Left ventricle myocardium inferior (tissue), 1 donor: ENCODE results near the gene PSTPIP2. TPM values are rescaled to one million over a fixed set of nuclear protein-coding genes. Genes with fewer than 3 reads are reported as not detected.
"Not testable (repeated sequence)": the region's sequence is repeated elsewhere in the genome, so short reads cannot be mapped to it uniquely, and the experiment has no call there.

ENCODE experiments used
- DNase-seq: peaks from one replicate; pipeline ENCODE4 v3.0.0-alpha.2; 2020
- H3K27ac ChIP-seq: fragments of 200-600 bp; replicated peaks from 2 replicates; pipeline ENCODE4 v1.8.0; 2021
- H3K27me3 ChIP-seq: fragments of 200-600 bp; 2 replicates; pipeline ENCODE4 v1.8.0; 2021; ENCODE audit warnings: low read depth
- H3K36me3 ChIP-seq: fragments of 200-600 bp; 2 replicates; pipeline ENCODE4 v1.8.0; 2021
- H3K4me1 ChIP-seq: fragments of 200-600 bp; 2 replicates; pipeline ENCODE4 v1.8.0; 2021
- H3K4me3 ChIP-seq: fragments of 200-600 bp; 2 replicates; pipeline ENCODE4 v1.8.0; 2021; ENCODE audit warnings: mild to moderate bottlenecking, moderate library complexity
- H3K9me3 ChIP-seq: fragments of 200-600 bp; replicated peaks from 2 replicates; pipeline ENCODE4 v1.8.0; 2021
- intact Hi-C: fragments of 100-400 bp; cut with micrococcal nuclease; formaldehyde crosslinking; loops from one replicate; pipeline ENCODE4 v1.11.0; 2022
- total RNA-seq: library from RNA; stranded (reverse); fragmentation: NEBNext Ultra II Directional; extraction: Animal tissue kit (Norgen Biotek cat#: 25700); gene quantifications from one replicate; pipeline ENCODE4 v1.2.1, GENCODE V29; 2021
- TF ChIP-seq, protein P1 (sequence below): fragments of 200-600 bp; IDR thresholded peaks from 2 replicates; pipeline ENCODE4 v1.8.0; 2021; ENCODE audit warnings: antibody characterized with exemption, mild to moderate bottlenecking, borderline replicate concordance
- donor health status: DM: no; HTN: yes; CAD: no; lungs with severe emphysema.

The PSTPIP2 gene
- total RNA-seq, 1 donor from 2014 or later: 1.8 TPM

- intact Hi-C loops: no loop called here
- Histone ChIP-seq H3K9me3 (no peaks in the 10 kb centered on the region), H3K27ac (peak overlapping the region; percentile 61), H3K27me3 (no peaks in the 10 kb centered on the region), H3K36me3 (peaks cover 7% of the 10 kb centered on the region), H3K4me3 (no peak overlapping the region), H3K4me1 (peaks cover 60% of the 10 kb centered on the region)
- TF ChIP-seq, protein P1, sequence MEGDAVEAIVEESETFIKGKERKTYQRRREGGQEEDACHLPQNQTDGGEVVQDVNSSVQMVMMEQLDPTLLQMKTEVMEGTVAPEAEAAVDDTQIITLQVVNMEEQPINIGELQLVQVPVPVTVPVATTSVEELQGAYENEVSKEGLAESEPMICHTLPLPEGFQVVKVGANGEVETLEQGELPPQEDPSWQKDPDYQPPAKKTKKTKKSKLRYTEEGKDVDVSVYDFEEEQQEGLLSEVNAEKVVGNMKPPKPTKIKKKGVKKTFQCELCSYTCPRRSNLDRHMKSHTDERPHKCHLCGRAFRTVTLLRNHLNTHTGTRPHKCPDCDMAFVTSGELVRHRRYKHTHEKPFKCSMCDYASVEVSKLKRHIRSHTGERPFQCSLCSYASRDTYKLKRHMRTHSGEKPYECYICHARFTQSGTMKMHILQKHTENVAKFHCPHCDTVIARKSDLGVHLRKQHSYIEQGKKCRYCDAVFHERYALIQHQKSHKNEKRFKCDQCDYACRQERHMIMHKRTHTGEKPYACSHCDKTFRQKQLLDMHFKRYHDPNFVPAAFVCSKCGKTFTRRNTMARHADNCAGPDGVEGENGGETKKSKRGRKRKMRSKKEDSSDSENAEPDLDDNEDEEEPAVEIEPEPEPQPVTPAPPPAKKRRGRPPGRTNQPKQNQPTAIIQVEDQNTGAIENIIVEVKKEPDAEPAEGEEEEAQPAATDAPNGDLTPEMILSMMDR: no peak
- DNase-seq: no peak
Observed at GRCh38 chr18:45962461-45962860, 109.6 kb downstream of the PSTPIP2 start.

DNA sequence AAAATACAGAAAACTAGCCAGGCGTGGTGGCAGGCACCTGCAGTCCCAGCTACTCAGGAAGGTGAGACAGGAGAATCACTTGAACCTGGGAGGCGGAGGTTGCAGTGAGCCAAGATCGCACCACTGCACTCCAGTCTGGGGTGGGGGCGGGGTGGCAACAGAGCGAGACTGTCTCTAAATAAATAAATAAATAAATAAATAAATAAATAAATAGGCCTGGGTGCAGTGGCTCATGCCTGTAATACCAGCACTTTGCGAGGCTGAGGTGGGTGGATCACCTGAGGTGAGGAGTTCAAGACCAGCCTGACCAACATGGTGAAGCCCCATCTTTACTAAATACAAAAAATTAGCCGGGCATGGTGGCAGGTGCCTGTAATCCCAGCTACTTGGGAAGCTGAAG, 112.6 kb downstream of the PSTPIP2 start:
- DNase-seq, H3K27me3 ChIP-seq, H3K27ac ChIP-seq, intact Hi-C loops, H3K9me3 ChIP-seq, H3K4me3 ChIP-seq: not testable (repeated sequence)
- Histone ChIP-seq H3K4me1 (peaks cover 40% of the 10 kb centered on the region), H3K36me3 (peaks cover 14% of the 10 kb centered on the region)

GRCh38 chr18:45958730-45959129, 113.3 kb downstream of the PSTPIP2 start:
- Histone ChIP-seq H3K4me1 (peaks cover 39% of the 10 kb centered on the region), H3K27me3 (no peaks in the 10 kb centered on the region), H3K4me3 (no peak overlapping the region), H3K36me3 (peaks cover 21% of the 10 kb centered on the region), H3K9me3 (no peaks in the 10 kb centered on the region), H3K27ac (no peak overlapping the region)
- TF ChIP-seq, protein P1: no peak
- intact Hi-C loops: no loop called here
- DNase-seq: no peak

DNA sequence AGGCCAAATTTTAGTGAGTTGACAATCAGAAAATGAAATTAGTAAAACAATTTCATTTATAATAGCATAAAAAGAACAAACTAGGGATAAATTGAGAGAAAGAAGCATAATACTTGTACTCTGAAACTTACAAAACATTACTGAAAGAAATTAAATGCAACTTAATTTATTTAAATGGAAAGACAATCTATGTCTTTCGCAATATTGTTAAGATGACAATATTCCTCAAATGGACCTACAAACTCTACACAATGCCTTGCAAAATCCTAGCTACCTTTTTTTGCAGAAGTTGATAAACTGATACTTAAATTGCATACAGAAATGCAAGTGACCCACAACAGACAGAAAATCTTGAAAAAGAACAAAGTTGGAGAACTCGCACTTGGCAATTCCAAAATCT, 114.0 kb downstream of the PSTPIP2 start:
- no peak for DNase-seq
- Histone ChIP-seq H3K36me3 (peaks cover 28% of the 10 kb centered on the region), H3K27ac (no peak overlapping the region), H3K9me3 (no peaks in the 10 kb centered on the region), H3K4me1 (peaks cover 32% of the 10 kb centered on the region), H3K27me3 (no peaks in the 10 kb centered on the region), H3K4me3 (no peak overlapping the region)
- TF ChIP-seq, protein P1: no peak
- intact Hi-C loops: no loop called here

GRCh38 chr18:45957100-45957499, 115.0 kb downstream of the PSTPIP2 start:
- Histone ChIP-seq H3K36me3 (peaks cover 38% of the 10 kb centered on the region), H3K4me3 (no peak overlapping the region), H3K9me3 (no peaks in the 10 kb centered on the region), H3K4me1 (peaks cover 31% of the 10 kb centered on the region), H3K27ac (no peak overlapping the region), H3K27me3 (no peaks in the 10 kb centered on the region)
- DNase-seq: no peak
- TF ChIP-seq, protein P1: no peak
- intact Hi-C loops: no loop called here

GRCh38 chr18:45954070-45954934, 117.8 kb downstream of the PSTPIP2 start:
- Histone ChIP-seq H3K9me3 (no peaks in the 10 kb centered on the region), H3K36me3 (peaks cover 62% of the 10 kb centered on the region), H3K27ac (no peak overlapping the region), H3K4me3 (no peak overlapping the region), H3K4me1 (peaks cover 15% of the 10 kb centered on the region), H3K27me3 (no peaks in the 10 kb centered on the region)
- no peak for DNase-seq
- TF ChIP-seq, protein P1: no peak
- intact Hi-C loops: no loop called here
